ENCODE data around the gene GULP1.

The GULP1 gene

GRCh38 chr2:188573453-188573852 is 281.8 kb downstream of the GULP1 start:
- TF ChIP-seq ZFP3 (CRISPR knock-in tag; IDR thresholded peaks at IDR 0.05) (no peak), ARNTL (CRISPR knock-in tag; IDR thresholded peaks at IDR 0.05; ENCODE audit: borderline replicate concordance, low read depth) (no peak), BACH2 (CRISPR knock-in tag; IDR thresholded peaks at IDR 0.05; ENCODE audit: borderline replicate concordance) (no peak), CSRNP3 (CRISPR knock-in tag; IDR thresholded peaks at IDR 0.05) (no peak), TOX (CRISPR knock-in tag; IDR thresholded peaks at IDR 0.05; ENCODE audit: borderline replicate concordance) (no peak), POU6F1 (CRISPR knock-in tag; IDR thresholded peaks at IDR 0.05; ENCODE audit: borderline replicate concordance, low read depth) (no peak), SNAI2 (CRISPR knock-in tag; IDR thresholded peaks at IDR 0.05) (no peak), RARB (CRISPR knock-in tag; IDR thresholded peaks at IDR 0.05) (no peak), ZFP30 (CRISPR knock-in tag; IDR thresholded peaks at IDR 0.05) (no peak), ZC3H10 (CRISPR knock-in tag; IDR thresholded peaks at IDR 0.05) (no peak), TCF4 (CRISPR knock-in tag; IDR thresholded peaks at IDR 0.05; ENCODE audit: borderline replicate concordance) (no peak), TSHZ2 (CRISPR knock-in tag; IDR thresholded peaks at IDR 0.05) (no peak), CREB5 (CRISPR knock-in tag; IDR thresholded peaks at IDR 0.05; ENCODE audit: low read depth) (no peak), PPARA (CRISPR knock-in tag; IDR thresholded peaks at IDR 0.05; ENCODE audit: borderline replicate concordance) (no peak)
- no peak for ATAC-seq

GRCh38 chr2:188576006-188576405 is 284.3 kb downstream of the GULP1 start:
- TF ChIP-seq TSHZ2 (CRISPR knock-in tag; IDR thresholded peaks at IDR 0.05) (no peak), SNAI2 (CRISPR knock-in tag; IDR thresholded peaks at IDR 0.05) (no peak)
- no peak for ATAC-seq

GRCh38 chr2:188576651-188577050 is 285.0 kb downstream of the GULP1 start:
- no peak for ATAC-seq
- no peak for TF ChIP-seq CSDC2 (CRISPR knock-in tag; IDR thresholded peaks at IDR 0.05)
- no peak for TF ChIP-seq TOX (CRISPR knock-in tag; IDR thresholded peaks at IDR 0.05; ENCODE audit: borderline replicate concordance)
- no peak for TF ChIP-seq SNAI2 (CRISPR knock-in tag; IDR thresholded peaks at IDR 0.05)
- TF ChIP-seq TSHZ2 (CRISPR knock-in tag; IDR thresholded peaks at IDR 0.05), result no peak
- TF ChIP-seq ZNF70 (CRISPR knock-in tag; IDR thresholded peaks at IDR 0.05), result no peak
- no peak for TF ChIP-seq ZNF565 (CRISPR knock-in tag; conservative IDR thresholded peaks at IDR 0.05; ENCODE audit: low read depth)
- no peak for TF ChIP-seq PPARA (CRISPR knock-in tag; IDR thresholded peaks at IDR 0.05; ENCODE audit: borderline replicate concordance)
- TF ChIP-seq ZFP30 (CRISPR knock-in tag; IDR thresholded peaks at IDR 0.05), result no peak
- TF ChIP-seq GLIS3 (CRISPR knock-in tag; IDR thresholded peaks at IDR 0.05), result no peak
- TF ChIP-seq OSR1 (CRISPR knock-in tag; IDR thresholded peaks at IDR 0.05), result no peak
- TF ChIP-seq ZC3H10 (CRISPR knock-in tag; IDR thresholded peaks at IDR 0.05), result no peak
- no peak for TF ChIP-seq CREB5 (CRISPR knock-in tag; IDR thresholded peaks at IDR 0.05; ENCODE audit: low read depth)
- TF ChIP-seq CSRNP3 (CRISPR knock-in tag; IDR thresholded peaks at IDR 0.05), result no peak
- TF ChIP-seq ARNTL (CRISPR knock-in tag; IDR thresholded peaks at IDR 0.05; ENCODE audit: borderline replicate concordance, low read depth), result no peak
- no peak for TF ChIP-seq ZNF8 (CRISPR knock-in tag; IDR thresholded peaks at IDR 0.05)
- no peak for TF ChIP-seq ESRRG (CRISPR knock-in tag; IDR thresholded peaks at IDR 0.05)
- TF ChIP-seq BACH2 (CRISPR knock-in tag; IDR thresholded peaks at IDR 0.05; ENCODE audit: borderline replicate concordance), result no peak
